H1 (cell line): Measurements from ENCODE around the gene TOR1AIP1. TPM values are rescaled to one million over a fixed set of nuclear protein-coding genes. Genes with fewer than 3 reads are reported as not detected.

Experiments
- ATF2 ChIP-seq: IDR thresholded peaks from 2 replicates; pipeline ENCODE4 v1.6.1; 2012; ENCODE audit warnings: low read length, inconsistent platforms
- BACH1 ChIP-seq: IDR thresholded peaks from 2 replicates; pipeline ENCODE4 v1.6.1; 2012; ENCODE audit warnings: low read length, improper control_type of control experiment
- CEBPB ChIP-seq: IDR thresholded peaks from 2 replicates; pipeline ENCODE4 v1.6.1; 2012; ENCODE audit warnings: low read depth, low read length
- CHD7 ChIP-seq: fragments of 300-600 bp; sonication (generic); IDR thresholded peaks from 2 replicates; pipeline ENCODE4 v1.7.1; 2012; ENCODE audit warnings: low read length, moderate library complexity, mild to moderate bottlenecking, inconsistent platforms; ENCODE audit not compliant: insufficient replicate concordance
- CTBP2 ChIP-seq: IDR thresholded peaks from 2 replicates; pipeline ENCODE4 v1.7.0; 2011; ENCODE audit warnings: borderline replicate concordance, mild to moderate bottlenecking, moderate library complexity, mixed read lengths, low read length; ENCODE audit not compliant: insufficient read depth, insufficient read length
- ZNF274 ChIP-seq: IDR thresholded peaks from 2 replicates; pipeline ENCODE4 v1.7.0; 2012; ENCODE audit warnings: low read length, borderline replicate concordance; ENCODE audit errors: extremely low read depth
- polyA plus RNA-seq, 7 experiments: library from polyadenylated mRNA; depleted of rRNA in 3 of 7; stranded (reverse) in 5 of 7; unstranded in 2 of 7; fragments of >200 nt in 5 of 7; fragments of 200-250 nt in 2 of 7; gene quantifications; 1 replicate in 5 of 7; 2 replicates in 1 of 7; 4 replicates in 1 of 7; pipeline versions ENCODE4 v1.2.1 to v1.2.3, GENCODE V29; 2011 to 2013; ENCODE audit warnings: missing spikeins in 2 of 7, mixed read lengths in 2 of 7
- total RNA-seq: library from RNA; stranded (reverse); fragmentation: NEBNext Ultra II Directional; extraction: Animal tissue kit (Norgen Biotek cat#: 25700); gene quantifications from 2 replicates; pipeline ENCODE4 v1.2.1, GENCODE V29; 2021
- TF ChIP-seq, protein P1 (sequence below): IDR thresholded peaks from 2 replicates; pipeline ENCODE4 v1.6.1; 2011; ENCODE audit warnings: low read length, improper control_type of control experiment
- TF ChIP-seq, protein P2 (sequence below): IDR thresholded peaks from 2 replicates; pipeline ENCODE4 v1.6.1; 2012; ENCODE audit warnings: inconsistent platforms

TOR1AIP1 gene
- total and polyA plus RNA-seq, 2 of the 8 experiments (the other 6 are each of a cell fraction or from before 2014, with no cell fraction given): 5.7 to 22.8 TPM

GRCh38 chr1:179926850-179927205 lies 44.7 kb downstream of the TOR1AIP1 start (continued):
- no peak for TF ChIP-seq CHD7
- no peak for TF ChIP-seq BACH1
- no peak for TF ChIP-seq CEBPB
- TF ChIP-seq, protein P1, sequence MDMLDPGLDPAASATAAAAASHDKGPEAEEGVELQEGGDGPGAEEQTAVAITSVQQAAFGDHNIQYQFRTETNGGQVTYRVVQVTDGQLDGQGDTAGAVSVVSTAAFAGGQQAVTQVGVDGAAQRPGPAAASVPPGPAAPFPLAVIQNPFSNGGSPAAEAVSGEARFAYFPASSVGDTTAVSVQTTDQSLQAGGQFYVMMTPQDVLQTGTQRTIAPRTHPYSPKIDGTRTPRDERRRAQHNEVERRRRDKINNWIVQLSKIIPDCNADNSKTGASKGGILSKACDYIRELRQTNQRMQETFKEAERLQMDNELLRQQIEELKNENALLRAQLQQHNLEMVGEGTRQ: no peak
- no peak for TF ChIP-seq ZNF274
- TF ChIP-seq, protein P2, sequence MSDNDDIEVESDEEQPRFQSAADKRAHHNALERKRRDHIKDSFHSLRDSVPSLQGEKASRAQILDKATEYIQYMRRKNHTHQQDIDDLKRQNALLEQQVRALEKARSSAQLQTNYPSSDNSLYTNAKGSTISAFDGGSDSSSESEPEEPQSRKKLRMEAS: no peak
- TF ChIP-seq ATF2: no peak
- TF ChIP-seq CTBP2: no peak
